ENCODE measurements around the gene BLMH.
"Not testable (repeated sequence)": the region's sequence is repeated elsewhere in the genome, so short reads cannot be mapped to it uniquely, and the experiment has no call there.

The BLMH gene

DNA sequence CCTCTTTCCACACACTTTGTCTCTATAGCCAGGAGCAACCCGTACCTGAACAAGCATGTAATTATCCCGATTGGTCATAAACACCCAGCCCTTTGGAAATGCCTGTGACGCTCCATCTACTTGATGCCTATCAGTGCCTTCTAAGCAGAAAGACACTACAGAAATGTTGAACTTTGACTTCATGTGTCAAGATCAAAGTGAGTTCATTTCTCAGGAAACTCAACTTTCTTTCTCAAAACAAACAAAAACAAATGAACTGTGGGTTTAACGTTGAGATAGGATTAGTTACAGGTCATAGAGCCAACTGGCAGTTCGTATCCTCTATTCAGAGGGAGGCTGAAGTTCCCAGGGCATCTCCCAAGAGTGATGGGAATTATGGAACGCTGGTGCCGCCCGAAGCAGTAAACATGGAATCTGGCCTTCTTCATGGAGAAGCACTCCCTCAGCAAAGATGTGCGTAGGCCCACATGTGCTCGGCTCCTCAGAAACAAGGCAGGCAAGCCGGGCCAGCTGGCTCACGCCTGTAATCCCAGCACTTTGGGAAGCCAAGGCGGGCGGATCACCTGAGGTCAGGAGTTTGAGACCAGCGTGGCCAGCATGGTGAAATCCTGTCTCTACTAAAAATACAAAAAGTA lies 65.7 kb downstream of the BLMH start:
- no peak for DNase-seq

DNA sequence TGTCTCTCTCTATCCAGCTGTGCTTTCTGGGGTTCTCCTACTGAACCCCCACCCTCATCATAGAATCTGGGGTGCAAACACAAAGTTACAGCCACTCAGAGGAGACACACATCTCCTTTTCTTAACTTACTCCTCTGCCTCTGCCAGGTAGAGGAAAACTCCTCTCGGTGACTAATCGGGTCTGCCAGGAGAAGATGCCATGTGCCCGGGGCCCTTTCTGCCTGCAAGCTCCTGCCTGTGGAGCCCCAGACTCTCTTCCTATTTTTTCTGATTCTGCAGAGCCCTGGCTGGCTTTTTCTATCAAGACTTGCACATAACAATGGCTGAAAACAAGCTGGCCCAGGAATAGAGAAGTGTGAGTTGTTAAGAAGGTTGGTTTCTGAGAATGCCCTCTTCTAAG lies 66.6 kb downstream of the BLMH start:
- no peak for DNase-seq

DNA sequence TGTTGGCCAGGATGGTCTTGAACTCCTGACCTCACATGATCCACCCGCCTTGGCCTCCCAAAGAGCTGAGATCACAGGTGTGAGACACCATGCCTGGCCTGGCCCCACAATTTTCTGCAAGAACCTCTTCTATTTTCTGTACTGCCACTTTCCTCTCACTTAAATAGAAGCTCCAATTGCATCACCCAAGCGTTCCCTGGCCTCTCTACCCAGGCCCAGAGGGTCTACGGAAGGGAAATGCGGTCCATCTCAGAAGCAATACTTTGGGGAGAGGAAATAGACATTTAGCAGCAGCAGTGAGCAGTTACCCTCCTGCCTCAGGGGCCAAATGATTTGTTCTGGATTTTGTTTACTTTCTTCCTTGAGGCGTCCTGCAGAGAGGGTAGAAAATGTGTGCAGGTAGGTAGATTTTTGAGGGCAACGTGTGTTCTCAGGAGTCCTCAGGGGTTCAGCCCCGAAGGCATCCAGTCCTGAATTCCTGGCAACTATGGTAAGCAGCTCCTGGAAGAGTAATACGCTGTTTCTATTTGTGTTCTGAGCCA lies 67.3 kb downstream of the BLMH start:
- no peak for DNase-seq

DNA sequence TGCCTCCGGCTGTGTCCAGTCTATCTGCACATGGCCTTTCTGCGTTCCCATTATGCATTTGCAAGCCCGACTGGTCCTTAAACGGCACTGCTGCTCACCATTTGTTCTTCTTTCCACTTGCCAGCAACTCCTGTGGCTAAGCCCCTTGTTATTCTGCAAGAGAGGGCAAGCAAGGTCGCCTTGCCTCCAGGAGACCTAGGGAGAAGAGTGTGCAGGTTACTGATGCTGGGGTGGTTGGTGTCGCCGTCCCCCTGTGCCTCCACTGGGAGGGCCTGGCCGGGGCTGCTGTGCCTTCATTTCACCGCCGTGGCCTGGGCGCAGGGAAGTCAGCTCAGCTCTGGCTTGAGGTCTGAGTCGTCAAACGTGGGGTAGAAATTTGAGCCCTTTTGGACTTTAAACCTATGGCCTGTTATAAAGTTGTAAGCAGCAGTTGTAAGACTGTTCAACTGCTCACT lies 69.0 kb downstream of the BLMH start:
- DNase-seq: no peak

DNA sequence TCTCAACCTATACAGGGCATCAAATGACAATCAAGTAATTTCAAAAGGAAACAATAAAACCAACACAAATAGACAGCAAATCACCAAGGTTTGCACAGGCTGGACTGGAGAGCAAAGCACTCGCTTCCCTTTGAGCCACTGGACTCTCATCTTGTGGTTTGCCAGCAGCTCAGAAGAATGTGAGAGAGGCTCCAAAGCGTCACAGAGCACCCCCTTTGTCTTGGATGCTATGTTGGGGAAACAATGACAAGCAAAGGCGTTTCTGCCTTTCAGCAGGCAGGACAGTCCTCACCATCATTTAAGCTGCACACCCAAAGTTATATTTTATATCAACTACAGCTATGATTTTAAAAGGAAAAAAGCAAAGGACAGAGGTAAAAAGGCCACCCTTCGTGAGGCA lies 69.5 kb downstream of the BLMH start:
- DNase-seq: no peak

DNA sequence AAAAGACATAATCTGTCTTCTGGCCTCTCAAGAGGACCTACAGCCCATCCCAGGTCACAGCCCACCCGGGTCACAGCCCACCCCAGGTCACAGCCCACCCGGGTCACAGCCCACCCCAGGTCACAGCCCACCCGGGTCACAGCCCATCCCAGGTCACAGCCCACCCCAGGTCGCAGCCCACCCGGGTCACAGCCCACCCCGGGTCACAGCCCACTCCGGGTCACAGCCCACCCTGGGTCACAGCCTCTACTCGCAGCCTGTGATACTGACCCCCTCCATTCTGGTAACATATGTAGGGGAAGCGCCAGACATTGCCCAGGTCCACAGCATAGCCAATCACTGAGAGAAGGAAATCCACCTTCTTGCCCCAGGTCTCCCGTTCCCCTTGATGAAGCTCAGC lies 70.4 kb downstream of the BLMH start:
- DNase-seq: no peak

DNA sequence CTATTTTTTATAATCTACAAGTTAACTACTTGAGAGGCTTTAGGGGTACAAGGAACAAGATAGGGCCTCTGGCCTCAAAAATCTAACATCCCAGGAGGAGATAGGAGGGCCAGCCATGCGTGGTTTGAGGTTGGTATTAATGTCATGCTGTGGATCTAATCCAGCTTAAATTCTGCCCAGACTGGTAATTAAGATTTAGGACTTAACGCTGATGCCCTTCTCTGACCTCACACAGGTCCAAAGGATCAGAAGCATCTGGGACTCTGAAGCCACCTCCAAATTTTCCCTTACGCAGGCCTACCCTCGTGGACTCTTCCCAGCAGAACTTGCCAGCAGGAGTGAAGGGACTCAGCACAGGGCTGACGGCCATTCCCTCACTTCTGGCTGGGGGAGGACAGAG lies 71.3 kb downstream of the BLMH start:
- DNase-seq: no peak

DNA sequence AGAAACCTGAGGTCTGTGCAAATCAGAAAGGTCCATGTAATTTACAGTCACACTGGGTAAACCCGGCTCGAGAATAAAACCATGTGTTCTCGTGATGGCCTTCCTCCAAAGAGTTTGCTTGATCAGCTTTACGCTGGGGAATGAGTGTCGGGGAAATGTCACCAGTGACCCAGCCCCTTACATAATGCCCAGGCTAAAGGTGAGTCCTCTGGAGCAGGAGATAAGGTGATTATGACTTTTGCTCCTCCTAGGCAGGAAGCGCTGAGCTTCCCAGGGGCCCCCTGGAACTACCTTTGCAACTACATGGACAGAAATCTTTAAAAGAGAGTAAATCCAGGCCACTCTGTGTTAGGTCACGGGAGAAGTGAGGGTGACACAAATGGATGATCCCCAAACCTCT lies 71.9 kb downstream of the BLMH start:
- no peak for DNase-seq

DNA sequence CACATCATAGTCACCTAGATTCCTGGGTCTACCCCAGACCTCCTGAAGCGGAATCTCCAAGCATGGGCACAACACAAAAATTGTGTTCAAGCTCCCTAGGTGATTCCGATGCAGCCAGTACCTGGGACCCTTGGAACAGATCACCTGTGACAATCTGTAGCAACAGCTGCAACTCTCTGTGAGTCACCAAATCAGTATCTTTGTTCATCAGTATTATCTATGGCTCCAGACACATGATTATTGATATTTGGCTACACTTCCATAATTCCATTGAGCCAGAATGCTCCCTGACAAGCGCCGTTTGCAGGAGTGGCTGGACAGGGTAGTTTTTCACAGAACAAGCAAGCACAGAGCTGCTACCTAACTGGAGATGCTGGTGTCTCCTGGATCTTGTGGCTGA lies 72.4 kb downstream of the BLMH start:
- DNase-seq: no peak

DNA sequence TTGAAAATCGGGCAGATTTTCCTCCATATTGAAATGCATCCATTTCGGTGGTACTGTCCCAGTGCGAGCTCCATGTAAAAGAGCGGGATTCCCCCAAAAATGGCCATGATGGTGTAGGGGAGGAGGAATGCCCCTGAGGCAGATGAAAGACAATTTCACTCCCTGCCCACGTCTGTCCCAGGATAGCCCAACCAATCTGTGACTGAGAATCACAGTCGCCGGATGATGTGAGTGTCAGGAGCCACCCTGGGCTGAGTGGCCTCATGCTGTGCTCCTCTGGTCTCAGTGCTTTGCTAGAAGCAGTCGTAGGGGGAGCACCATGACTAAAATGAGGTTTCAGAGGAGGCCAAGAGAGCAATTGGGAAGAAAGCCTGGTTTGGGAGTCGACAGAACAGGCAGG lies 72.9 kb downstream of the BLMH start:
- DNase-seq: no peak

DNA sequence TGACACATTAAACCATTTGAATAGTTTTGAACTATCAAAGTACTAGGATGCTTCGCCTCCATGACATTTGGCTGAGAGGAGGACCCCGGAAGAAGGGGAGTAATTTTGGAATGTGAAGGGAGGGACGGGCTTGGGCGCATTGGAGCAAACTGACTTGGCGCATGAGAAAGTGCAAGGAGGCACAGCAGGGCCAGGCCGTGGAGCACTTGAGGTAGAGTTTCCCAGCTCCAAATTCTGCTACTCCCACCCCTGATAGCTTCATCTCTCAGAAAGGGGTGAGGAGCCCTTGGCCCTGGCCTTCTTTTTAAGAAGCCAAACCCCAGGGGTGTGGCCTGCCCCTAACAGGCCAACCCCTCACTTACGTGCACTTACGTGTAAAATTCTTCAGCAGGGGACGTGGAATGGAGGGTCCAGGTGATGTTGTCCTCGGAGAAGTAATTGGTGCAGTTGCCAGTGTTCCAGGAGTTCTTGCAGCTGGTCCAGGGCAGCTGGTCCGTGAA lies 73.9 kb downstream of the BLMH start:
- DNase-seq: no peak

DNA sequence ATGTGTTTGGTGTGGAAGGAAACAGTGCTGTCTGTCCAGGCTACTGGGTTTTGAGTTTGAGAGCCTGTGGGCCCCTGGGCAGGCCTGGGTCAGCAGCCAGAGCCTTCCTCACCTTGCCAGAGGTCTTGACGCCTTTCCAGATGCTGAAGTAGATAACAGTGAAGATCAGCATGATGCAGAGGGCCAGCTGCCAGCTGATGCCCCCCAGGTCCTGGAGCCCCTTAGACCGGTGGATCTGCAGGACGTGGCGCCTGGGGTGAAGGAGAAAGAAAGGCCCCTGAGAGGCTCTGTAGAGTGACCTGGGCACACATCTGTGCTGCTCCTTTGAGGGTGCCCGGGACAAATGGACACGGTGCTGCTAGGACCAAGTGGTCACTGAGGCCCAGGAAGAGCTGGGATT lies 74.7 kb downstream of the BLMH start:
- no peak for DNase-seq

DNA sequence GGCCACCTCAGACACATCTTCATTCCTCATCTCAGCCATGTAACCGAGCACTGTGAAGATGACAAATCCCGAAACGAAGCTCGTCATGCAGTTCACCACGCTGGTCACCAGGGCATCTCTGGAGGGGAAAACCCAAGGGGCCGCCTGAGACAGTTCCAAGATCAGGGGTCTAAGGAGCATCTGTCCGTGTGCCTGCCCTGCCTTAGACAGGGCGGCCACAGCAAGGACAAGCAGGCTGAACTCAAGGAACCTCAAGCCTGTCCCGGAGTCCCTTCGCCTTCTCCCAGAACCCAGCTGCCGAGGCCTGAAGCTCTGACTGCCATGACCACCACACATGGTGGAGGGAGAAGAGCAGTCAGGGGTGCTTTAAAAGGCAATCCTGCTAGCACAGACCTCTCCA lies 79.0 kb downstream of the BLMH start:
- no peak for DNase-seq

DNA sequence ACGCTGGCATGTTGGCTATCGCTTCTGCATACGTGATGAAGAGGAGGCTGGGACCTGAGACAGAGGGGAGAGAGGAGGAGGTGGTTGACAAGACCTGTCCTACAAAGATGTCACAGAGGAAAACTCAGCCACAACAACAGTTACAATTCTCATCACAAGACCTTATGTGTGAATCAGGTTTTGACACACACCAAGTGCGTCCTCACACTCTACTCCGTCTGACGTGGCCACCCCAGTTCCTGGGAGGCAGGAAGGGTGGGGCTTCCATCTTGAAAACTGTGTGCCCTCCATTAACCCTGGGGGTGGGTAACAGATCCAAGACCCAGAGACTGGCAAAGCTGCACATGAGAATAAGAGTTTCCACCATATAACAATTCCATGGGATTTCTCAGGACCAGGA lies 80.4 kb downstream of the BLMH start:
- DNase-seq: no peak

DNA sequence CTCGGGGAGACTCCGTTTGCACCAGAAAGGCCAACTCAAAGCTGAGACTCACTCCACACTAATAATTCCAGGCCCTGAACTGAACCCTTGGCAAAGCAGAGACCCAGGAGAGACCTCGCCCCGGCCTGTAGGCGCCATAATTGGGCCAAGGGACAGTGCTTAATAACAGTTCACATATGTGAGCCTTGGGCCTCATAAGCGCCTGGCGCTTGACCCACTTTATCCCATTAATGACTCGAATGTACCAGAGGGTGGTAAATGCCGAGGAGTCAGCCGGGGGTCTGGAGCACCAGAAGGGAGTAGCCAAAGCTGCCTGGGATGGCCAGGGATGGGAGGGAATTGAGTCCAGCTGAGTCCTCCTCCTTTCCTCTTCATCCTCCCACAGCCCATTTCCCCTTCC lies 80.8 kb downstream of the BLMH start:
- DNase-seq: no peak

DNA sequence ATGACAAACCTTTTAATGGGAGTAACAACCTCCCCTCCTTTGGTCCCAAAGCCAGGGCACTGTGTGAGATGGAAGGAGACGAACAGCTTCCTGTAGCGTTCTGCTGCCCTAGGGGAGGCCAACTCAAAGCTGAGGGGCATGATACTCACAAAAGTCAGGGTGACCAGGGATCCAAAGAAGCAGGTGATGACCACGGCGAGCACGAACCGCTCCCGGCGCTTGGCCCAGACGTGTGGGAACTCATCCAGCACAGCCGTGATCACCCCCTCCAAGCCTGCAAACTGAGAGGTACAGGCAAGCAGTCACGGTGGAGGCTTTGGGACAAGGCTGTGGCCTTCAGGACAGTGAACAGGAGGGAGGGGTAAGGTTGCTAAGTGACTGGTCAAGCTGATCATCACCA lies 81.4 kb downstream of the BLMH start:
- no peak for DNase-seq

DNA sequence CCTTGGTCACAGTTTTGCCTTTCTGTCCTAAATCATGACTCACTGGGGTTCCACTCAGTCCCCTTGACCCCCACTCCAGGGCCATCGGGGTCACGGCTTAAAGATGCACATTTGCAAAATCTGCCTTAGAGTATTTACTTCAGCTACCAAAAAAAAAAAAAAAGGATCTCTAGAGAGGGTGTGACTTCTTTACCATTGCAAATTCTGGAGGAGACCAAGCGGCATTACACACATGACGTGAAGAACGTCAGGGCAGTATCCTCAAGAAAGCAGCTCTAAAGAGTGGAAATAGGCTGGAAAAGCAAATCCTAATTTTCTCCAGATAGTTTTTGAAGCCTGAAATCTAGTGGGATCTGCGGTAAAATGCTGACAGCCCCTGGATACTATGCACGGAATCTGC lies 81.8 kb downstream of the BLMH start:
- no peak for DNase-seq

DNA sequence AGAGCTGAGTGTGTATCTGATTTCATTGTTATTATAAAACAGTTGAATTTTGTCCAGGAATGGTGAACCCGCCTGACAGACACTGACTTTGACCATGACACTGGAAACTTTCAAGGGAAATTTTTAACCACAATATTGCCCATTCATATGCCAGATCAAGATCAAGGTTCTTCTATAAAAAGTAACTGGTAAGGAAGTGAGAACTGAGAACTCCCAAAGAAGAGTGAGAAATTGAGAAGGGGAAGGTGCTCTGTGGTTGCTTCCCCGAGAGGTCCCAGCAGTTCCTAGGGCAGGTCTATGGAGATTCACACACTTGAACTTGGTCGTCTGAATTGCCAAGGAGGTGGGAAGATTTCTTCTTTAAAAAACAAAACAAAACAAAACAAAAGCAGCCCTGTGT lies 83.5 kb downstream of the BLMH start:
- DNase-seq: no peak

DNA sequence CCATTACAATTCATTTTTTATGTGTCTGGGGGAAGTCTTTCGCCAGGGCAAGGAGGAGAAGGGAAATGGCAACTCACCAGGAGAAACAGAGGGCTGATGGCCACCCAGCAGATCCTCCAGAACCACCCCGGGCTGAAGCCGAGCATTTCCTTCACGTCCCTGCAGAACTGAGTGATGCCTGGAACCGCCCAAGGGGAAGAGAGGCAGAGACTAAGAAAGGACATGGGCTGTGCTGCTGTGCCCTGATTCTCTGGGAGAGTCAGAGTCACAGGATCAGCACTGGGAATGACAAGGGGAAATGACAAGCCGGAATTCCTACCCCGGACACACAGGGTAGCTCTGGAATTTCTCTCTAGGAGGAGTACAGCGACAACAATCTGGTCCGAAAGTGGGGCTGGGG lies 84.1 kb downstream of the BLMH start:
- DNase-seq: no peak

DNA sequence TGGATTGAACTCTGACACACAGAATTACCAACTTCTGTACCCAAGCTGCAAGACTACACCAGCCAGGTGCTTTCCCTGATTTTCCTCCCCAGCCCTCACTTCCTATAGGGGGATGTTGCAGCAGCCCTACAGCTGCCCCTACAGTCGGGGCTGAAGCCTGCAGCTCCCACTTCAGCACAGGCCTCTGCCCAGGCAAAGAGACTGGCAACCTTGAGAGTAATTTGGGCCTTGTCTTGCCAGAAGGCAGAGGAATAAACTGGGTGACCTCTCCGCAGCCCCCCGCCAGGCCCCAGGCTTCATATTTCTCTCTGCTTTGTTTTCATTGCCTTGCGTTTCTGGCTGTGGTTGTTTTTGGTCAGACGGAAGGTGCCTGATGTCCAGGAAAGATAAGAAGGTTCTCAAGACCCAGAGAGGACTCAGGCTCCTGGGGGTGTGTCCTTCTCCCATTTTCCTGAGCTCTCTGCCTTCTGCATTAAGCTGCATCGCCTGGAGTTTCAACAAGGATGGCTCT lies 88.2 kb downstream of the BLMH start:
- no peak for DNase-seq

DNA sequence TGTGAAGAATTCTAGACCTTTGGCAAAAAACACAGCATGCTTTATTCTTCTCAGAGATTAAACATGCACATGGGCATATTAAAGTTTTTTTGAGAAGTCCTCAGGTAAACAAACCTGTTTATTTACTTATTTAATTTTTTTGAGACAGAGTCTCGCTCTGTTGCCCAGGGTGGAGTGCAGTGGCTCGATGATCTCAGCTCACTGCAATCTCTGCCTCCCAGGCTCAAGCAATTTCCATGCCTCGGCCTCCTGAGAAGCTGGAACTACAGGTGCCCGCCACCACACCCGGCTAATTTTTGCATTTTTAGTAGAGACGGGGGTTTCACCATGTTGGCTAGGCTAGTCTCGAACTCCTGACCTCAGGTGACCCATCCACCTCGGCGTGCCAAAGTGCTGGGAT lies 91.1 kb downstream of the BLMH start:
- not testable (repeated sequence) for DNase-seq

DNA sequence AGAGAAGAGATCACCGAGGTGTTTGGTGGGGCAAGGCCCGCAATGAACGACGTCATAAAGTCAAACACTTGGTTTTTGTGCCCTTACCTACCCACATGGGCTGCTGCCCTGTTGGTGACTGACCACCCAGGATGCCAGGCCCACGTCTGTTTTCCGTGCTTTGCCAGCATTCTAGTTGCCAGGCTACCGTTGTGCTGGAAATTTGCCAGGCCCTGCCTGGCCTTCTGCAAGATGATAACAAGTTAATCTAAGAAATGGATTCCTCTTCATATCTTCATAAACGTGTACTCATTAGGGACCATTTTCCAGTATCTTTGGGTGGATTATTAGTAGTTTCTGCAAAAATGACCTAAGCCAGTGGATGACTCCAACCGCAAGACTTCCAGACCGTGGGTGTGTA lies 91.6 kb downstream of the BLMH start:
- no peak for DNase-seq

DNA sequence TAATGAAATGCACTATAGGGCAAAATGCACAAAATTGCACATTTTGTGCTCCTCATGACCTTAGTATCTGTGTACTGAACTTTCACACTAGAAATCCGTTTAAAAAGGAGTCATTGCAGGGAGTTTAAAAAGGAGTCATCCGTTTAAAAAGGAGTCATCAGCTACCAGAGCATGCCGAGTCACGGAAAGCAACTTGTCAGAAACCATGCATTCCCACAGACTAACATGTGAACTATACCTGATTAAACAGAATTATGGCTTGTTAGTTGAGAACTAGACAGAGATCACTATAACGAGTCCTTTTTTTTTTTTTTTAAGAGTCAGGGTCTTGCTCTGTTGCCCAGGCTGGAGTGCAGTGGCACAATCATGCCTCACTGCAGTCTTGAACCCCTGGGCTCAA lies 92.1 kb downstream of the BLMH start:
- no peak for DNase-seq
